HUES6 (cell line): Measurements from ENCODE around the gene POU4F1.

Experiments
- H3K27ac ChIP-seq: 2 replicates; pipeline ENCODE4 v1.7.0; 2013; ENCODE audit warnings: low read depth, mild to moderate bottlenecking, low read length, inconsistent platforms
- H3K27me3 ChIP-seq: 2 replicates; pipeline ENCODE4 v1.6.1; 2013; ENCODE audit warnings: low read length; ENCODE audit not compliant: control insufficient read depth, insufficient read depth
- H3K36me3 ChIP-seq: 2 replicates; pipeline ENCODE4 v1.6.1; 2013; ENCODE audit warnings: low read length; ENCODE audit not compliant: control insufficient read depth, insufficient read depth
- H3K4me1 ChIP-seq: 2 replicates; pipeline ENCODE4 v1.6.1; 2013; ENCODE audit warnings: low read length; ENCODE audit not compliant: control insufficient read depth, insufficient read depth
- H3K4me3 ChIP-seq: 2 replicates; pipeline ENCODE4 v1.5.1; 2013; ENCODE audit warnings: low read depth, low read length
- H3K9ac ChIP-seq: one replicate; pipeline ENCODE4 v1.6.1; 2013; ENCODE audit warnings: mild to moderate bottlenecking, low read length
- H3K9me3 ChIP-seq: 2 replicates; pipeline ENCODE4 v1.6.1; 2013; ENCODE audit warnings: low read depth, low read length; ENCODE audit not compliant: control insufficient read depth, insufficient read depth

The POU4F1 gene

GRCh38 chr13:78604782-78605611, 1.6 kb upstream of the POU4F1 start:
- no peaks in the 10 kb centered on the region for H3K9me3 ChIP-seq
- H3K36me3 ChIP-seq, result no peaks in the 10 kb centered on the region
- H3K4me3 ChIP-seq, result peak overlapping the region; percentile 27
- no peak overlapping the region for H3K27ac ChIP-seq
- H3K4me1 ChIP-seq, result peaks cover 48% of the 10 kb centered on the region
- H3K27me3 ChIP-seq, result peaks cover 99% of the 10 kb centered on the region
- no peak overlapping the region for H3K9ac ChIP-seq

- peaks cover 99% of the 10 kb centered on the region for H3K27me3 ChIP-seq
These were observed 652 bp downstream of the POU4F1 start for GRCh38 chr13:78602561-78603239.

GRCh38 chr13:78601874-78602560, 1.3 kb downstream of the POU4F1 start:
- no peaks in the 10 kb centered on the region for H3K36me3 ChIP-seq
- no peak overlapping the region for H3K9ac ChIP-seq
- H3K9me3 ChIP-seq, result no peaks in the 10 kb centered on the region
- peaks cover 29% of the 10 kb centered on the region for H3K4me1 ChIP-seq
- peaks cover 99% of the 10 kb centered on the region for H3K27me3 ChIP-seq
- peak overlapping the region; percentile 62 for H3K4me3 ChIP-seq
- H3K27ac ChIP-seq, result no peak overlapping the region

More at GRCh38 chr13:78602561-78603239, 652 bp downstream of the POU4F1 start:
- Histone ChIP-seq H3K4me3 (peak overlapping the region; percentile 62), H3K4me1 (peaks cover 35% of the 10 kb centered on the region), H3K9me3 (no peaks in the 10 kb centered on the region), H3K27ac (no peak overlapping the region), H3K9ac (peak overlapping the region; percentile 15), H3K36me3 (no peaks in the 10 kb centered on the region)

DNA sequence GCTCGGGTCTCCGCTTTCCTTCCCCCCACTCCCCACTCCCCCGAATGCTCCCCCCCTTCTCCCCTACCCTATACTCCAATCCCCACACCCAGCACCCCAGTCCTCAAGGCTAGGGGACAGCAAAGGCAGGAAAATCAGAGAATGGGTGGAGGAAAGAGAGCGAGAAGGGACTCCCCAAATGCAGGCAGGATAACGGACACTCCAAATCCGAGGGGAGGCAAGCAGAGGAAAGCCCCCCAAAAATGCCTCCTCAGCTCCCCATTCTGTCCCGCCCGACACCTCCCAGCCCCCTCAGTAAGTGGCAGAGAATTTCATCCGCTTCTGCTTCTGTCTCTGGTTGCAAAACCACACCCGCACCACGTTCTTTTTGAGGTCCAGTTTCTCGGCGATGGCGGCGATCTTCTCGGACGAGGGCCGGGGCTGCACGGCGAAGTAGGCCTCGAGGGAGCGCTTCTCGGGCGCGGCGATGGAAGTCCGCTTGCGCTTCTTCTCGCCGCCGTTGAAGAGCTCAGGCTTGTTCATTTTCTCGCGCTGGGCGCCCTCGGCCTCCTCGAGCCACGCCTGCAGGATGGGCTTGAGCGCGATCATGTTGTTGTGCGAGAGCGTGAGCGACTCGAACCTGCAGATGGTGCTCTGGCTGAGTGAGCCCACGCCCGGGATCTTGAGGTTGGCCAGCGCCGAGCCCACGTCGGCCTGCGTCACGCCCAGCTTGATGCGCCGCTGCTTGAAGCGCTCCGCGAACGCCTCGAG, 2.1 kb downstream of the POU4F1 start:
- peaks cover 99% of the 10 kb centered on the region for H3K27me3 ChIP-seq
- H3K4me3 ChIP-seq, result peak overlapping the region; percentile 55

DNA sequence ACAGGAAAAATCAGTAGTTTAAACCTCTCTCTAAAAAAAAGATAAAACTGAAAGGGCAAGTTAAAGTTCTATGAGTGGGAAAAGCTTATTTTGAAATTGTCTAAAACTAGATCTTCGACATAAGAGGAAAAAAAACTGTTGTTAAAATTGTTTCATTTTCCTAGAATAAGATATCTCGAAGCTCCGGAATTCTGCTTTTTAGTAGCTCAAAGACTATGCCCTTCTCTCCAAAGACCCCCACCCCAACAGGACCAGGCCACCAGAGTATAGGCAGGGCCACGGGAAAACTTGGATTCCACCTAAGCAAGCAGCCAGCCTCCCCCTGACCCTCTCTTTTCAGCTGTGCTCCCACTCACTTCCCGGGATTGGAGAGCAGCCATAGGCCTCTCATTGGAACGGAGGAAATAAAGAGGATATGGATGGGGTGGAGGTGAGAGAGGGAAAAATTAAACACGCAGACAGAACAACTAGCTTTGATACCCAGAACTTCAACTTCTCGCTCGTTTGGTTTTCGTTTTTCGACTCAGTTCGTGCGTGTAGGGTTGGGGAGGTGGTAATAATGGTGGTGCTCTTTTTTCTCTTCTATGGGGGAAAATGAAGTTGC, 3.0 kb downstream of the POU4F1 start:
- no peaks in the 10 kb centered on the region for H3K9me3 ChIP-seq
- no peak overlapping the region for H3K27ac ChIP-seq
- no peaks in the 10 kb centered on the region for H3K36me3 ChIP-seq
- H3K9ac ChIP-seq, result no peak overlapping the region
- H3K27me3 ChIP-seq, result peaks cover 99% of the 10 kb centered on the region
- no peak overlapping the region for H3K4me3 ChIP-seq
- peaks cover 25% of the 10 kb centered on the region for H3K4me1 ChIP-seq

More for the DNA sequence above, 2.1 kb downstream of the POU4F1 start:
- Histone ChIP-seq H3K9ac (no peak overlapping the region), H3K4me1 (peaks cover 29% of the 10 kb centered on the region), H3K9me3 (no peaks in the 10 kb centered on the region), H3K27ac (no peak overlapping the region), H3K36me3 (no peaks in the 10 kb centered on the region)

DNA sequence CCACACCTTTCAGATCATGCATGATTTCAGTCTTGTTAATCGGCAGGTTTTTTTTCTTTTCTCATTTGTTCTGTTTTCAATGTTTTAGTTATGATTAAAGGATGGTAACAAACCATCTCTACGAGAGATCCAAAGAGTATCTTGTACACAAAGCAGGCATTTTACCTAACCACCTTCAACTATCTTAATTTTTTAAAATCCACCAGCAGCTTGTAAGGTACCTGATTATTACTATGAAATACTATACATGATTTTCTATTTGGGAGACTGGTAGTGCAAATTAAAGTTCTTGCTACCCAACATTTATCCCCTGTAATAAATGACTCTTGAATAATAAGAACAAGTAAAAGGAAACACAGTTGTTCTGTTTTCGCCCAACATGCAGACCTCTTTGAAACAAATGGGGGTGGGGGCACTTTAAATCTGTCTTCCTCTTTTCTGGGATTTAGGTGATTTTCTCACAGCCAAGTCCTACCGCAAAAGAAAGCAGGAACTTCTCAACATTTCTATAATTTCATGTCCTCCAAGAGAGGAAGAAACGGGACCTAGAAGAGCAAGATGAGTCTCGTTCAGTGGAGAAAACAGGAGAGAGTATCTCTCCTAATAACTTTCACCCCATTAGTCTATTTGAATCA, 3.6 kb downstream of the POU4F1 start:
- Histone ChIP-seq H3K36me3 (no peaks in the 10 kb centered on the region), H3K27ac (no peak overlapping the region), H3K4me3 (no peak overlapping the region), H3K27me3 (peaks cover 99% of the 10 kb centered on the region), H3K4me1 (peaks cover 29% of the 10 kb centered on the region), H3K9me3 (no peaks in the 10 kb centered on the region), H3K9ac (no peak overlapping the region)

- H3K27ac ChIP-seq, result no peak overlapping the region
- H3K36me3 ChIP-seq, result no peaks in the 10 kb centered on the region
- no peak overlapping the region for H3K4me3 ChIP-seq
- peaks cover 99% of the 10 kb centered on the region for H3K27me3 ChIP-seq
- H3K9ac ChIP-seq, result no peak overlapping the region
- H3K4me1 ChIP-seq, result peaks cover 36% of the 10 kb centered on the region
- H3K9me3 ChIP-seq, result no peaks in the 10 kb centered on the region
These were observed 4.2 kb downstream of the POU4F1 start for GRCh38 chr13:78598966-78599644.

DNA sequence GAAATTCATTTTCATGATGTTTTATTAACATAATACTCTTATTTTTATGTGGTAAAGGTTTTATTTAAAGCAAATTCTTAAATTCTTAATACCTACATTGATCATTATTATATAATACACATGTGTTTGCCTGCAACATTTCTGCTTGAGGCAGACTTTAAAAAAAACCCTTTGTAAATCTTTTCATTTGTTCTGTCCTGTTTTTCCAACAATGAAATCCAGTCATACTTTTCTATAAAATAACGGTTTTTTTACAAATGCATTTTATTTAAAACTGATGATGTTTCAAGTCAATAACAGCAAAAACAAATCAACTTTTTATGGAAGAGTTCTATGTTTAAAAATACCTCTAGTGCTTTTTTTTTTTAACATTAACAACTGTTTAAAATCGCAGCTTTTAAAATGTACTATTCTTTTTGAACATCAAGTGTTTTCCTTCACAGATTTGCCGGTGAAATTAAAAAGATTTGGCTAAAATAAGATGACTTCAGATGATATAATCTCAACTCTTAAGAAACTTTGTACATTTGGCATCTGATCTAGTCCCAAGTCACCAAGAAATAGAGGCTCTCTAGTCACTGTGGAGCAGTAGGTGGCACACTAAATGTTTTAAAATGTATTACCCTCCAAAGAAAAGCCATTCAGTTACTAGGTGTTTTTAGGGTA, 5.1 kb downstream of the POU4F1 start:
- Histone ChIP-seq H3K9ac (no peak overlapping the region), H3K4me1 (peaks cover 39% of the 10 kb centered on the region), H3K36me3 (no peaks in the 10 kb centered on the region), H3K27ac (no peak overlapping the region), H3K27me3 (peaks cover 99% of the 10 kb centered on the region), H3K9me3 (no peaks in the 10 kb centered on the region), H3K4me3 (no peak overlapping the region)

GRCh38 chr13:78597602-78597932, 5.8 kb downstream of the POU4F1 start:
- Histone ChIP-seq H3K27me3 (peaks cover 99% of the 10 kb centered on the region), H3K4me1 (peaks cover 36% of the 10 kb centered on the region), H3K27ac (no peak overlapping the region), H3K9me3 (no peaks in the 10 kb centered on the region), H3K36me3 (no peaks in the 10 kb centered on the region), H3K4me3 (no peak overlapping the region), H3K9ac (no peak overlapping the region)
